GM12878 (cell line): ENCODE results near the gene ZKSCAN8. TPM values are rescaled to one million over a fixed set of nuclear protein-coding genes. Genes with fewer than 3 reads are reported as not detected.

Experiments
- ATAC-seq: fragments of 200-7000 bp; cut with Tn5 transposase; 3 replicates; pipeline ENCODE4 v1.9.1; 2020; ENCODE audit warnings: mild to moderate bottlenecking, moderate library complexity
- BruUV-seq: library from RNA; stranded (reverse); fragments of 400-500 nt; replicated peaks from 2 replicates; lab custom pipeline; 2021; lab: Mats Ljungman, UMichigan
- CTCF ChIA-PET: fragments of 300-600 bp; sonication (Branson Sonifier 250); formaldehyde crosslinking; extraction: SDS; loops from one replicate; lab custom pipeline; 2021; ENCODE audit warnings: inconsistent platforms; lab: Yijun Ruan, JAX
- POLR2A ChIA-PET: fragments of 350-600 bp; formaldehyde crosslinking; extraction: SDS; loops from one replicate; lab custom pipeline; 2021; ENCODE audit warnings: inconsistent platforms; lab: Charles Lee
- RAD21 ChIA-PET: fragments of 300-600 bp; sonication (Branson Sonifier 250); formaldehyde crosslinking; loops from one replicate; lab custom pipeline; 2023; ENCODE audit warnings: antibody characterized with exemption; ENCODE audit not compliant: unreplicated experiment; lab: Charles Lee
- SMC1A ChIA-PET: fragments of 300-600 bp; sonication (Branson Sonifier 250); formaldehyde crosslinking; loops from one replicate; lab custom pipeline; 2023; ENCODE audit not compliant: unreplicated experiment, uncharacterized antibody; lab: Charles Lee
- DNase-seq: peaks from one replicate; pipeline ENCODE4 v3.0.0-alpha.2; 2011; ENCODE audit warnings: low read depth, low spot score
- FAIRE-seq: peaks from 3 replicates; lab custom pipeline; 2011; peaks lifted over from hg19 to GRCh38; lab: Jason Lieb, UNC
- H2AFZ ChIP-seq: 2 replicates; pipeline ENCODE4 v1.6.0; 2011; ENCODE audit warnings: low read depth, low read length, control low read depth; ENCODE audit not compliant: control insufficient read depth
- H3K27ac ChIP-seq: 2 replicates; pipeline ENCODE4 v1.5.1; 2011; ENCODE audit warnings: control low read depth; ENCODE audit not compliant: control insufficient read depth, insufficient read depth
- H3K27me3 ChIP-seq, 2 experiments: replicated peaks in 1 of 2; 2 replicates each; pipeline versions ENCODE4 v1.6.0 to v1.6.1; 2011; ENCODE audit warnings: low read length in 1 of 2; ENCODE audit not compliant: control insufficient read depth in 2 of 2, insufficient read depth in 2 of 2
- H3K36me3 ChIP-seq, 2 experiments: 2 replicates each; pipeline ENCODE4 v1.5.1; 2011; ENCODE audit warnings: low read length in 1 of 2; ENCODE audit not compliant: control insufficient read depth in 2 of 2, insufficient read depth in 2 of 2
- H3K4me1 ChIP-seq: 2 replicates; pipeline ENCODE4 v1.6.1; 2011; ENCODE audit warnings: mild to moderate bottlenecking, low read length, moderate library complexity, mixed read lengths; ENCODE audit not compliant: control insufficient read depth, insufficient read depth
- H3K4me2 ChIP-seq: 2 replicates; pipeline ENCODE4 v1.6.0; 2011; ENCODE audit warnings: control low read depth; ENCODE audit not compliant: control insufficient read depth, insufficient read depth
- H3K4me3 ChIP-seq: fragments of 200-600 bp; sonication (generic); 2 replicates; pipeline ENCODE4 v1.5.1; 2016
- H3K79me2 ChIP-seq: 2 replicates; pipeline ENCODE4 v1.6.0; 2011; ENCODE audit warnings: low read length; ENCODE audit not compliant: control insufficient read depth, insufficient read depth
- H3K9ac ChIP-seq: 2 replicates; pipeline ENCODE4 v1.8.0; 2011; ENCODE audit warnings: low read length, control low read depth, mixed read lengths; ENCODE audit not compliant: control insufficient read depth, insufficient read depth
- H3K9me3 ChIP-seq: replicated peaks from 3 replicates; pipeline ENCODE4 v1.5.1; 2011; ENCODE audit warnings: mild to moderate bottlenecking, low read length; ENCODE audit not compliant: control insufficient read depth, insufficient read depth
- H4K20me1 ChIP-seq: 2 replicates; pipeline ENCODE4 v1.6.0; 2011; ENCODE audit not compliant: control insufficient read depth, insufficient read depth
- BRCA1 ChIP-seq: IDR thresholded peaks from 2 replicates; pipeline ENCODE4 v1.6.1; 2011; ENCODE audit warnings: low read depth, low read length, improper control_type of control experiment
- CREM ChIP-seq: IDR thresholded peaks from 2 replicates; pipeline ENCODE4 v1.6.1; 2014; ENCODE audit warnings: antibody characterized with exemption, low read depth
- CUX1 ChIP-seq: IDR thresholded peaks from 2 replicates; pipeline ENCODE4 v1.6.1; 2012; ENCODE audit warnings: improper control_type of control experiment, low read depth, low read length; ENCODE audit not compliant: insufficient replicate concordance
- ELK1 ChIP-seq: IDR thresholded peaks from 2 replicates; pipeline ENCODE4 v1.6.1; 2012; ENCODE audit warnings: low read depth, low read length, improper control_type of control experiment
- FOS ChIP-seq: IDR thresholded peaks from 3 replicates; pipeline ENCODE4 v1.6.1; 2011; ENCODE audit warnings: borderline replicate concordance; ENCODE audit not compliant: insufficient read length; ENCODE audit errors: extremely low read depth
- FOXK2 ChIP-seq: fragments of 450-650 bp; IDR thresholded peaks from 2 replicates; pipeline ENCODE4 v1.6.1; 2017; ENCODE audit warnings: mild to moderate bottlenecking, moderate library complexity
- JUND ChIP-seq: IDR thresholded peaks from 2 replicates; pipeline ENCODE4 v1.6.1; 2012; ENCODE audit warnings: low read depth, mild to moderate bottlenecking, low read length, improper control_type of control experiment, moderate library complexity
- MLLT1 ChIP-seq: fragments of 450-650 bp; IDR thresholded peaks from 2 replicates; pipeline ENCODE4 v1.6.1; 2016; ENCODE audit warnings: mild to moderate bottlenecking
- NFYA ChIP-seq: IDR thresholded peaks from 2 replicates; pipeline ENCODE4 v1.6.1; 2011; ENCODE audit warnings: low read depth, mild to moderate bottlenecking, low read length, improper control_type of control experiment, borderline replicate concordance
- PAX8 ChIP-seq: fragments of 450-650 bp; IDR thresholded peaks from 2 replicates; pipeline ENCODE4 v1.6.1; 2017; ENCODE audit warnings: mild to moderate bottlenecking, moderate library complexity
- POLR2AphosphoS5 ChIP-seq: IDR thresholded peaks from 2 replicates; pipeline ENCODE4 v1.6.1; 2011; ENCODE audit warnings: mild to moderate bottlenecking, low read length, inconsistent platforms
- SIX5 ChIP-seq: IDR thresholded peaks from 2 replicates; pipeline ENCODE4 v1.6.1; 2011; ENCODE audit warnings: mild to moderate bottlenecking, low read depth, low read length, moderate library complexity; ENCODE audit not compliant: severe bottlenecking
- SRF ChIP-seq, 2 experiments: IDR thresholded peaks; 2 replicates each; pipeline ENCODE4 v1.6.1; 2011; ENCODE audit warnings: low read depth in 2 of 2, low read length in 2 of 2, mild to moderate bottlenecking in 1 of 2, moderate library complexity in 1 of 2
- WRNIP1 ChIP-seq: IDR thresholded peaks from 2 replicates; pipeline ENCODE4 v1.6.1; 2011; ENCODE audit warnings: low read depth, low read length, improper control_type of control experiment, borderline replicate concordance
- YBX1 ChIP-seq: fragments of 450-650 bp; IDR thresholded peaks from 2 replicates; pipeline ENCODE4 v1.6.1; 2016; ENCODE audit warnings: antibody characterized with exemption
- WGBS: methylation state at CpG from one replicate; pipeline ENCODE4 v1.1.6; 2016; ENCODE audit warnings: low lambda C conversion rate; ENCODE audit not compliant: insufficient replicate concordance, insufficient coverage; ENCODE audit errors: missing lambda C conversion rate; 5-methylcytosine and 5-hydroxymethylcytosine counted together
- in situ Hi-C: fragments of 300-500 bp; cut with MboI; formaldehyde crosslinking; loops from 9 replicates; pipeline ENCODE4 v1.14.3; 2018; ENCODE audit warnings: mixed read lengths
- intact Hi-C: fragments of 100-400 bp; cut with micrococcal nuclease; formaldehyde crosslinking; loops from one replicate; pipeline ENCODE4 v1.14.2; 2022; ENCODE audit not compliant: unreplicated experiment
- polyA plus RNA-seq, 11 experiments: library from polyadenylated mRNA; depleted of rRNA in 4 of 11; unstranded in 6 of 11; stranded (reverse) in 5 of 11; fragments of >200 nt; fragmentation: Nextera tagmentation in 4 of 11; fragmentation: Illumina TruSeq in 1 of 11; extraction: Ambion mirVana in 4 of 11; extraction: Trizol in 1 of 11; gene quantifications; 1 replicate in 1 of 11; 2 replicates in 10 of 11; pipeline versions ENCODE4 v1.2.1 to v1.2.3, GENCODE V29; 2011 to 2016; ENCODE audit warnings: inconsistent platforms in 2 of 11, missing spikeins in 2 of 11, low read depth in 1 of 11
- total RNA-seq, 4 experiments: library from RNA; depleted of rRNA in 3 of 4; stranded (reverse); fragments of >200 nt in 3 of 4; fragmentation: Illumina TruSeq in 1 of 4; extraction: Trizol in 1 of 4; gene quantifications; 2 replicates each; pipeline versions ENCODE4 v1.2.1 to v1.2.3, GENCODE V29; 2013 to 2021

ZKSCAN8 gene
- total and polyA plus RNA-seq, 10 of the 15 experiments (the other 5 are each of a cell fraction or from before 2014, with no cell fraction given) = 1.0 to 17.9 (median 8.7) TPM

- TF ChIP-seq CUX1 (no peak), WRNIP1 (no peak), ELK1 (no peak), PAX8 (no peak), JUND (no peak)
Measured at GRCh38 chr6:28205879-28206278, 64.2 kb downstream of the ZKSCAN8 start (continued).

- ChIA-PET POLR2A (no interaction called here), CTCF (no interaction called here), SMC1A (no interaction called here), RAD21 (interaction anchor here (1.6 kb wide), 1 partner anchor 149 kb away, joined by 6 read pairs; no protein-coding TSS in a partner anchor)
- ATAC-seq (no peak), DNase-seq (no peak), FAIRE-seq (no peak)
- H3K27ac ChIP-seq = no peak overlapping the region
- H3K79me2 ChIP-seq = no peaks in the 10 kb centered on the region
- 76% methylated on average over 3 of the region's 3 CpGs for WGBS
- H4K20me1 ChIP-seq = no peaks in the 10 kb centered on the region
- no TSS peak for BruUV-seq
- peaks cover 6% of the 10 kb centered on the region for H3K4me1 ChIP-seq
- H3K9ac ChIP-seq = no peak overlapping the region
- no peak overlapping the region for H3K4me3 ChIP-seq
- H3K36me3 ChIP-seq = no peaks in the 10 kb centered on the region
- peaks cover 4% of the 10 kb centered on the region; the same call in 2 of the 3 replicates for H3K9me3 ChIP-seq
- H3K4me2 ChIP-seq = no peak overlapping the region
- in situ Hi-C loops (no loop called here), intact Hi-C loops (no loop called here)
- peaks cover 0 to 11% of the 10 kb centered on the region in 2 experiments for H3K27me3 ChIP-seq
- H2AFZ ChIP-seq = no peak overlapping the region
- TF ChIP-seq SRF (IDR thresholded peaks at IDR 0.05; ENCODE audit: low read depth in 2 of 2, low read length in 2 of 2) = no peak
- no peak for TF ChIP-seq YBX1
- no peak for TF ChIP-seq BRCA1
- TF ChIP-seq MLLT1 = no peak
- no peak for TF ChIP-seq SIX5
- no peak for TF ChIP-seq NFYA
- no peak for TF ChIP-seq CREM
- TF ChIP-seq FOXK2 = no peak
- TF ChIP-seq POLR2AphosphoS5 = no peak
- no peak for TF ChIP-seq FOS
Measured at GRCh38 chr6:28206527-28206926, 64.8 kb downstream of the ZKSCAN8 start.
